ENCODE measurements around the gene KRI1. TPM values are rescaled to one million over a fixed set of nuclear protein-coding genes. Genes with fewer than 3 reads are reported as not detected.
A peak's percentile ranks its signal among the peaks of the same experiment; 100 is the strongest.

KRI1 gene
- total and polyA plus RNA-seq, 8 donors, result 4.2 to 116 (median 15.6) TPM

DNA sequence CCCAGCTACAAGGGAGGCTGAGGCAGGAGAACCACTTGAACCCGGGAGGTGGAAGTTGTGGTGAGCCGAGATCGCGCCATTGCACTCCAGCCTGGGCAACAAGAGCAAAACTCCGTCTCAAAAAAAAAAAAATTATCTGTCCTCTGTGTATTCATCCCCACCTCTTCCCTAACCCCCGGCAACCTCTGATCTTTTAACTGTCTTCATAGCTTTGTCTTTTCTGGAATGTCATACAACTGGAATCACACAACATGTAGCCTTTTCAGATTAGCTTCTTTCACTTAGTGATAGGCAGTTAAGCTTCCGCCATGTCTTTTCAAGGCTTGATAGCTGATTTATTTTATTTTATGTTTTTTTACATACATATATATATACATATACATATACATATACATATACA lies 40.2 kb downstream of the KRI1 start:
- DNase-seq, result no peak
- no peaks in the 10 kb centered on the region for H3K9me3 ChIP-seq
- no peak overlapping the region for H3K27ac ChIP-seq
- TF ChIP-seq POLR2AphosphoS5 (IDR thresholded peaks at IDR 0.05) (no peak), EP300 (IDR thresholded peaks at IDR 0.05) (no peak), POLR2A (IDR thresholded peaks at IDR 0.05) (no peak)
- intact Hi-C loops (cut with DNase I; ENCODE audit: low total_unique reads), result no loop called here
- H3K36me3 ChIP-seq, result no peaks in the 10 kb centered on the region
- peaks cover 0 to 14% (median 10%) of the 10 kb centered on the region in 4 donors for H3K4me1 ChIP-seq
- no peak overlapping the region for H3K4me3 ChIP-seq
- H3K27me3 ChIP-seq, result peaks cover 0 to 32% (median 0%) of the 10 kb centered on the region in 3 donors
- WGBS, 5 donors, result 82 to 91% (median 89%) methylated on average over 7 of the region's 7 CpGs

DNA sequence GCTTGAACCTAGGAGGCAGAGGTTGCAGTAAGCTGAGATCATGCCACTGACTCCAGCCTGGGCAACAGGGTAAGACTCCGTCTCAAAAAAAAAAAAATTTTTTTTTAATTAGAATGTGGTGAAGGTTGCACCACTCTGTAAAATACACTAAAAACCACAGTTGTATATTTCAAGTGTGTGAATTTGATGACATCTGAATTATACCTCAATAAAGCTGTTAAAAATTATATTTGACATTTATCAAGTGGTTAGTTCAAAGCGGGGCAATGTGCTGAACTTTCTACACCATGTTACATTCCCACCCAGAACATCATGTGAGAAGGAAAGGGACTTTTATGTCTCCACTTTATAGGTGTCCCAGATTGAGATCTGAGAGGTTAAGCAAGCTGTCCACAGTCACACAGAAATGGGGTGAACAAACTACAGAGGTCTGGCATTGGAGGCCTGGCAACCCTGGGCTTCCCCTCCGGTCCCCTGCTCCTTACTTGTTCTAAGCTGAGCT lies 42.6 kb downstream of the KRI1 start:
- H3K9me3 ChIP-seq, result no peaks in the 10 kb centered on the region
- no peaks in the 10 kb centered on the region for H3K36me3 ChIP-seq
- intact Hi-C loops (cut with DNase I; ENCODE audit: low total_unique reads), result no loop called here
- H3K27ac ChIP-seq, result no peak overlapping the region
- H3K4me3 ChIP-seq, result no peak overlapping the region
- DNase-seq, result no peak
- WGBS, 5 donors, result 58 to 80% (median 67%) methylated on average over 3 of the region's 3 CpGs
- TF ChIP-seq CTCF (IDR thresholded peaks at IDR 0.05) (no peak), EP300 (IDR thresholded peaks at IDR 0.05) (no peak), POLR2AphosphoS5 (IDR thresholded peaks at IDR 0.05) (no peak), POLR2A (IDR thresholded peaks at IDR 0.05) (no peak)
- H3K4me1 ChIP-seq, result peaks cover 6 to 24% (median 19%) of the 10 kb centered on the region in 4 donors
- H3K27me3 ChIP-seq, result peaks cover 0 to 57% (median 23%) of the 10 kb centered on the region in 3 donors

- H3K27ac ChIP-seq, result peak overlapping the region in 1 of 5 donors; percentile 13
- WGBS, 5 donors, result 35 to 62% (median 60%) methylated on average over 13 of the region's 13 CpGs
- intact Hi-C loops (cut with DNase I; ENCODE audit: low total_unique reads), result no loop called here
Measured at GRCh38 chr19:10521461-10522171, 44.2 kb downstream of the KRI1 start.

DNA sequence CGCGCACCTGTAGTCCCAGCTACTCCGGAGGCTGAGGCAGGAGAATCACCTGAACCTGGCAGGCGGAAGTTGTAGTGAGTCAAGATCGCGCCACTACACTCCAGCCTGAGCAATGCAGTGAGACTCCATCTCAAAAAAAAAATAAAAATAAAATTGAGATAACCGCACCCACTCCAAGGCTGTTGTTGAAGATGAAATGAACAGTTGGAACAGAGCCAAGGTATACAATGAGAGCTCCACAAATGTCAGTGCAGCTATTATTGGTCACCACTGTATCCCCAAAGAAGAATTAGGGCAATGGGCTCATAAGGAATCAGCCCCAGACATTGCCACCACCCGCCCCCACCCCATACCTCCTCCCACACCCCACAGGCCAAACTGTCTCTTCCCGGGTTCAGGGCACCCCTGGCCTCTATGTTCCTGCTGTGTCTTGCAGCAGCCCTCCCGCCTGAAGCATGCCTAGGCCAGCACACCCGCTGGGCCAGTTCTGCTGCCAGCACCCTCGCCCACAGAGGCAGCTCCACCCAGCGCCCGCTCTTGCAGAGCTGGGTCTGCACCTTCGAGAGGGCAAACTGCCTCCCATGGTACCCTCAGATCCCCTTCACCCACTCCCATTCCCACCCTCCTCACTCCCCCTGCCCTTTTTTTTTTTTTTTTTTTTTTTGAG lies 45.0 kb downstream of the KRI1 start:
- peaks cover 19 to 40% (median 34%) of the 10 kb centered on the region in 4 donors for H3K4me1 ChIP-seq
- no peak overlapping the region for H3K27ac ChIP-seq
- intact Hi-C loops (cut with DNase I; ENCODE audit: low total_unique reads), result no loop called here
- WGBS, 5 donors, result 53 to 68% (median 58%) methylated on average over 15 of the region's 15 CpGs
- H3K27me3 ChIP-seq, result peaks cover 9 to 81% (median 39%) of the 10 kb centered on the region in 3 donors
- TF ChIP-seq POLR2AphosphoS5 (IDR thresholded peaks at IDR 0.05) (no peak), CTCF (IDR thresholded peaks at IDR 0.05) (no peak), POLR2A (IDR thresholded peaks at IDR 0.05) (no peak), EP300 (IDR thresholded peaks at IDR 0.05) (no peak)
- no peaks in the 10 kb centered on the region for H3K36me3 ChIP-seq
- no peak overlapping the region for H3K4me3 ChIP-seq
- DNase-seq, result peak; percentile 25 to 73
- no peaks in the 10 kb centered on the region for H3K9me3 ChIP-seq

More at GRCh38 chr19:10521461-10522171, 44.2 kb downstream of the KRI1 start:
- Histone ChIP-seq H3K9me3 (no peaks in the 10 kb centered on the region), H3K4me3 (no peak overlapping the region), H3K36me3 (no peaks in the 10 kb centered on the region), H3K27me3 (peaks cover 9 to 73% (median 39%) of the 10 kb centered on the region in 3 donors), H3K4me1 (peaks cover 19 to 40% (median 34%) of the 10 kb centered on the region in 4 donors)
- no peak for TF ChIP-seq CTCF (IDR thresholded peaks at IDR 0.05)
- DNase-seq, result no peak
